GM12892 (cell line): ENCODE data around the gene NR3C2.
"Not testable (repeated sequence)": the region's sequence is repeated elsewhere in the genome, so short reads cannot be mapped to it uniquely, and the experiment has no call there.

Experiments used
- DNase-seq: peaks from one replicate; pipeline ENCODE4 v3.0.0; 2011; ENCODE audit not compliant: insufficient read length
- FAIRE-seq: peaks from 2 replicates; lab custom pipeline; 2011; peaks lifted over from hg19 to GRCh38; lab: Jason Lieb, UNC
- POLR2A ChIP-seq: IDR thresholded peaks from 2 replicates; pipeline ENCODE4 v1.6.1; 2011; ENCODE audit warnings: low read depth, low read length, control low read depth
- POLR2AphosphoS5 ChIP-seq: IDR thresholded peaks from 2 replicates; pipeline ENCODE4 v1.6.1; 2011; ENCODE audit warnings: low read depth, low read length, control low read depth
- TAF1 ChIP-seq: IDR thresholded peaks from 2 replicates; pipeline ENCODE4 v1.6.1; 2011; ENCODE audit warnings: low read depth, mild to moderate bottlenecking, control low read depth, low read length, borderline replicate concordance

NR3C2 gene

DNA sequence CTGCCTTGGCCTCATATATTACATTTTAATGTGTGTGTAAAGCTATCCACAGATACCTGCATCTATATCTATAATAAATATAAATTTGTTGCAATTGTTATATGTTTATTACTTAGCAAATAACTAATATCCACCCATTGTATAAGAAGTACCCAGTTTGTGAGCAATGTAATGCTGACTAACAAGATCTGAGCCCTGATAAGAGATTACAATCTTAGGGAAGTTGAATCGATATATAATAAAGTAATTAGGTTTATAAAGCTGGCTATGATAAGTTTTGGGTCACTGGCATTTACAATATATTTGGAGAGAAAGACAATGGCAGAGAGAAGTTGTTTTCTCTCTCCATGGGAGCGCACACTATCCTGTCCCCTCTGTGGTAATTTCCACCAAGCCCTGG, 280.6 kb downstream of the NR3C2 start:
- no peak for DNase-seq
- no peak for FAIRE-seq
- TF ChIP-seq TAF1: no peak
- no peak for TF ChIP-seq POLR2A
- no peak for TF ChIP-seq POLR2AphosphoS5

DNA sequence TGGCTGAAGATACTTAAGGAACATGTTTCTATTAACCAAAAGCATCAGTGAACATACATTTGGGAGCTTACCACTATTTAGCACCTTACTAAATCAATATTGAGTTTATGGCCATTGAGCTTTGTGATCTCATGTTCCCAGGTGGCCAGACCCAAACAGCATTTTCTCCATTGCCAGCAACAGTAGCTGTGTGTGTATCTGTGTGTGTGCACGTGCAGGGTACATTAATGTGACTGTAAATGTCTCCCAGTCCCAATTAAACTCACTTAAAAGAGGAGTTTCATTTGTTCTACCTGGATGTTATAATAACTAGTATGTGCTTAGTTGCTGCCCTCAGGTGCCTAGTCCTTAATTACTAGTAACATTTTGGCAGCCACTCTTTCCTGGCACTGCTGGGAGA, 282.4 kb downstream of the NR3C2 start:
- TF ChIP-seq TAF1 (no peak), POLR2A (no peak), POLR2AphosphoS5 (no peak)
- DNase-seq (no peak), FAIRE-seq (no peak)

DNA sequence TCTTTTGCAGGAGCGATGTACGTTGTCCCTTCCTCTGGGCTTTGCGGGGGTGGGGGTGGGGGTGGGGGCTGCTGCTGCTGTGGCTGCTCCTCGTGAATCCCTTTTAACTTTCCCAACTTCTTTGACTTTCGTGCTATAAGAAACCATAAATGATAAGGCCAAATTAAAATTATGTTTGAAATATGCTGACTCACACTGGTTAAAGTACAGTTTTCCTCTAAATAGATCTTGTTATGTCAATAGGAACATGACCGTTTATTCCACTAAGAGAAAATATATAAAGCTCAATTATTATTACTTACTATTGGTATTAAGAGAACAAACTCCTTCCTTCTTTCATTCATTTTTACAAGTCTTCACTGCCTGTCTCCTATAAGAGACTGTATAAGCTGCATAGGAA, 287.4 kb downstream of the NR3C2 start:
- FAIRE-seq (no peak), DNase-seq (no peak)
- TF ChIP-seq POLR2A (no peak), POLR2AphosphoS5 (no peak), TAF1 (no peak)

DNA sequence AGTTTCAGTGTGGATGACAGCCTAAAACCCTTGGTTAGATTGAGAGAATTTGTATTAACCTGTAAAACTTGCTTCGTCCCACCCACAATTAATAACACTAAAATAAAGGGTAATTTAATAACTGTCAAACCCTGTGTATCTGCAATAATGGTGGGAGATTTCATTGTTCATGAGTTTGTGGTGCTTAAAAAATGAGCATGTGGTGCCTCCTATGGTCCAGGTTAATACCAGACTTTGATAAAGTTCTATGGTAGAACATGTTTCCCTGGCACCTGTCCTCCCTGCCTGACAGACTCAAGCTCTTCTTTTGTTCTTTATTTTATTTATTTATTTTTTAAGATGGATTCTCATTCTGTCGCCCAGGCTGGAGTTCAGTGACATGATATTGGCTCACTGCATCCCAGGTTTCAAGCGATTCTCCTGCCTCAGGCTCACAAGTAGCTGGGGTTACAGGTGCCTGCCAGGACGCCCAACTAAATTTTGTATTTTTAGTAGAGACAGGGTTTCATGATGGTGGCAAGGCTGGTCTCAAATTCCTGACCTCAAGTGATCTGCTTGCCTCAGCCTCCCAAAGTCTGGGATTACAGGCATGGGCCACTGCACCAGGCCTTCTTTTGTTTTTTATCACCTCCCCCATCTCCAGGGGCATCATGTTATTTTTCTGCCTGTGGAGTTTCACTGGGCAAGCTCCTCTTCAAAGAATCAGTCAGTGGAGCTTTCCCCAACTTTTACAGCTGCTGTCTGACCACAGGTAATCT, 289.2 kb downstream of the NR3C2 start:
- DNase-seq (no peak), FAIRE-seq (no peak)
- no peak for TF ChIP-seq POLR2A
- no peak for TF ChIP-seq POLR2AphosphoS5
- TF ChIP-seq TAF1: no peak

DNA sequence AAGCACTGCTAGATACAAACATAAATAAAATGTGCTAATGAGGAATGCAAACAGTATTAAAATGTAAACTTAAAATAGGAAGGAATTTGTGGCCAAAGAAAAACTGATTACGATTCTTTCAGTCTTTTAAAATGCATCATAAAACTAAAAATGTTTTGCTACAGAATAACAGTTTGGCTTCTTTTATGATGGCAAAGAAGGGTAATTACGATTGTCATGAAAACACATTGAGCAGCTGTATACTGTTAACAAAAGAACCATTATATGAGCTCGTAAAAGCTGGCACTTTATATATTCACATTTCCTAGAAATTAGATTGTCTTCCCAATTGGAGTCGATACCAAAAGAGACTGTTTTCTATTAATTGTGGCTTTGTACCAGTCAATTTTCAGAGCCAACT, 290.4 kb downstream of the NR3C2 start:
- FAIRE-seq (no peak), DNase-seq (no peak)
- no peak for TF ChIP-seq POLR2A
- TF ChIP-seq TAF1: no peak
- TF ChIP-seq POLR2AphosphoS5: no peak

DNA sequence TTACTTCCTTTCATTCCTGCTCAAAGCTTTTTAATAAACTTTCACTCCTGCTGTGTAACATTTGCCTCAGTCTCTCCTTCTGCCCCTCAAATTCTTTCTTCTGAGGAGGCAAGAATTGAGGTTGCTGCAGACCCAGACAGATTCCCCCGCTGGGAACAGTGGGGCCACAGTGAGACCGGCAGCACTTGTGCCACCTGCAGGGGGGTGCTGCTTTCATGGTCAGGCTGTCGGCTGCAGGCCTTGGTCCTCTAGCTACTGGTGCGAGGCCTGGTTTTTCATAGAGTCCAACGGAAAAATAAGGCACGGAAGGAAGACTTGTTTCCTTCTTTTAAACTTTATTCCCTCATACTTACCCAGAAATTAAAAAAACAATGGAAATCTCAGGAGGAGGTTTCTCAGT, 296.7 kb downstream of the NR3C2 start:
- no peak for FAIRE-seq
- DNase-seq: no peak
- TF ChIP-seq POLR2AphosphoS5: no peak
- TF ChIP-seq POLR2A: no peak
- no peak for TF ChIP-seq TAF1

DNA sequence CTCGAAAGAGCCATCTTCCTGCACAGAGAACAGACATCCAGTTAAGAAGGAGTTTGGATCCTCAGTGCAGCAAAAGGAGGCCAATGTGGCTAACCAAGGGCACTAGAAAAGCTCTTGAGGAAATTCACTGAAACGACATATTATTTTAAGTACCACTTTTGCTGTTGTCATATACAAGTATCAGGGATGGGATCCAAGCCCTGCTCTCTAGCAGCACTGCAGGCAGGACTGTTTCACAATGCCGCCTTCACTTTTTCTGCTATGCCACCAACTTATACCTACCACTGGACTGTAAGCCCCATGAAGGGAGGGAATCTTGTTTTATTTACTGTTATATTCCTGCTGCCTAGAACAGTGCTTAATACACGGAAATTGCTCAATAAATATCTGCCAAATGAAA, 299.0 kb downstream of the NR3C2 start:
- TF ChIP-seq TAF1: no peak
- no peak for TF ChIP-seq POLR2AphosphoS5
- no peak for TF ChIP-seq POLR2A
- no peak for DNase-seq
- no peak for FAIRE-seq

DNA sequence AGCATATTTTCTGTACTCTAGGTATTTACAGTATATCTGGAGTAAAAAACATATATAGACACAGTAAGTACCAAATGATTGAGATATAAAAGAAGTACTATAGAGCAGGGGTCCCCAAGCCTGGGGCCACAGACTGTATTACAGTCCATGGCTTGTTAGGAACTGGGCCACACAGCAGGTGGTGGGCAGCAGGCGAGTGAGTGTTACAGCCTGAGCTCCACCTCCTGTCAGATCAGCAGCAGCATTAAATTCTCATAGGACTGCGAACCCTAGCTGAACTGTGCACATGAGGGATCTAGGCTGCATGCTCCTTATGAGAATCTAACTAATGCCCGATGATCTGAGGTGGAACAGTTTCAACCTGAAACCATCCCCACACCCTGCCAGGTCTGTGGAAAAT, 300.7 kb downstream of the NR3C2 start:
- no peak for TF ChIP-seq POLR2A
- TF ChIP-seq POLR2AphosphoS5: no peak
- no peak for TF ChIP-seq TAF1
- FAIRE-seq: no peak
- no peak for DNase-seq

DNA sequence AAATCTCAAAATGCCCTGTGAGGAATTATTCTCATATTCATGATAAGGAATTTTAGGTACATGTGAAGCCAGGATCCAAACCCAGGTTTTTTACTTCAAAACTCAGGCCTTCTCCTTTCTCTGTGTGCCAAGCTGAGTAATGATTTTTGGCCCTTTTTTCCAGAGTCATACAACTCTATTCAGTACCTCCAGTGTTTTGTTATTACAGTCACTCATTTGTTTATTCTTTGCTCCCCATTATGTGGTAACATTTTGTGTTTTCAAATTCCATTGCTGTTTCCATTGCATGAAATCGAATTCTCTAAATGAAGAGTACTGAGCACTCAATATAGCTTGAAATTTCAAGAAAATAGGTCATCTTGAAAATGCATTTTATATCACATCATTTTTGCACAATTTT, 315.4 kb downstream of the NR3C2 start:
- FAIRE-seq: no peak
- TF ChIP-seq POLR2AphosphoS5 (no peak), TAF1 (no peak), POLR2A (no peak)

DNA sequence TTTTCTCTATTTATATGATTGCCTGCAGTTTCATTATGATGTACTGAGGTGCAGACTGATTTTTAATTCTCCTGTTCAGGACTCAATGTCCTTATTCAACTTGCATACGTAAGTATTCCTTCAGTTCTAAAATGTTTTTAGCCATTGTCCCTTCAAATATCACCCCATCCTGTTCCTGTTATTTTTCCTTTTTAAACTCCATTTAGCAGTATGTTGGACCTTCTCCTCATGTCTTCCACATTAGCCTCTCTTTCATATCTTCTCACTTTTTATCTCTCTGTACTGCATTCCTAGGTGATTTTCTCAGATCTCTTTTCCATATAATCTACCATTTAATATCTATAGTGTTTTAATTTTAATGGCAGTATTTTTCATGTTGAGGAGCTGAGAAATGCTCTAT, 317.7 kb downstream of the NR3C2 start:
- no peak for TF ChIP-seq POLR2A
- no peak for TF ChIP-seq POLR2AphosphoS5
- TF ChIP-seq TAF1: no peak
- DNase-seq (no peak), FAIRE-seq (no peak)

More for the DNA sequence above, 315.4 kb downstream of the NR3C2 start:
- no peak for DNase-seq

DNA sequence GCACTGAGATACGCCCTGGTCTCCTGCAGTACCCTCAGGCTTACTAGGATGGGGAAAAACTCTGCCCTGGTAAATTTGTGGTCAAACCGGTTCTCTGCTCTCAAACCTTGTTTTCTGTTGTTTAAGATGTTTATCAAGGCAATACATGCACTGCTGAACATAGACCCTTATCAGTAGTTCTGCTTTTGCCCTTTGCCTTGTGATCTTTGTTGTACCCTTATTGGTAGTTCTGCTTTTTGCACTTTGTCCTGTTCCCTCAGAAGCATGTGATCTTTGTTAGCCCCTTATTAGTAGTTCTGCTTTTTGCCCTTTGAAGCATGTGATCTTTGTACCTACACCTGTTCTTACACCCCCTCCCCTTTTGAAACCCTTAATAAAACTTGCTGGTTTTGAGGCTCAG, 319.1 kb downstream of the NR3C2 start:
- not testable (repeated sequence) for DNase-seq, FAIRE-seq

DNA sequence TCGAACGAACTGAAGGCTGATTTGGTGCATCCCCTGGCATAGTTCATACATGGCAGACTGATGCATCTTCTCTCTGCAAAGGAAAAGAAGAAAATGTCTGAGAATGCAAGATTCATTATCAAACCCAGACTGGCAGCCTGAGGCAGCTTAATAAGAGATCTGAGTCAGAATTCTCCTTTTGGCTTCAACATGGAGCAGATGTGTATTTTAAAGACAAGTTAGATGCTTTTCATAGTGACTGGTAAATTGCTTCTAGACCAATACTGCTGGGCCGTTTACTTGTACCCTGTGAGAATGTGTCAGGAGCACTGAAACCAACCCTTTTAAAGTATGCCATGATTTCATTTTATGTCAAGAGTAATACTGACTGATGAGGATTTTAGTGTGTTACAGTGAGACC, 322.0 kb downstream of the NR3C2 start:
- no peak for FAIRE-seq
- DNase-seq: no peak
- TF ChIP-seq POLR2A (no peak), POLR2AphosphoS5 (no peak), TAF1 (no peak)

DNA sequence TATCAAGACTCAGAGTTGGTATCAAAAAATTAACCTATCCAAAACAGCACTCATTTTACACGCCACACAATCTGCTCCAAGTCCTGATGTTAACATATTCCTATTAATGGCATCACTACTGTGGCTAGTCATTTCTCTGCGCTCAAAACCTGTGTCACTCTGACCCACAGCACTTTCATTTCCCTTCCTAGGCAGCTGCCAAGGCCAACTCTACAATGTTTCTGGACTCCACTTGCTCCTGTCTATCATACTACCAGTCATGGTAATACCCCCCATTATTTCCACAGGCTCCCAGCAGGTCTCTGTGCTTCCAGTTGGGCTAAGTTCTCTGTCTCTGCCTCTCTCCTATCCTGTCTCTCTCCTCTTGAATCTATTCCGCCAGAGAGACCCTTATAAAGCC, 323.6 kb downstream of the NR3C2 start:
- DNase-seq (no peak), FAIRE-seq (no peak)
- TF ChIP-seq TAF1 (no peak), POLR2A (no peak), POLR2AphosphoS5 (no peak)

DNA sequence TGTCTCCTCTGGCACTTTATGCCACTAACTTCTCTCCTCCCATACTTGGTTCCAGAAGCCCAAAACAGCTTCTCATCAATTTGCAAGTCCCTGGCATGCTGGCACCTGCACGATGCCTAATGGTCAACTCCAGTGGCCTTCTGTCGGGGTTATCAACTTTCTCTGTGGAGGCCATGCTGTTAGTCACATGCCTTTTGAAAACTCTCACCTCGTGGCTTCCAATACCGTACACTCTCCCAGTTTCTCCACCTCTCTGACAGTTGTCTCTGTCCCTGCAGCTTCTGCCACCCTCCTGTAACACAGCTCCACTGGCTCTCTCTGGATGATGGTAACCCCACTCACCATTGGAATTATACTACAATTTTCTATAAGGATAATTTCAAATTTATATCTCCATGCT, 324.0 kb downstream of the NR3C2 start:
- DNase-seq: no peak
- no peak for TF ChIP-seq TAF1
- no peak for TF ChIP-seq POLR2AphosphoS5
- TF ChIP-seq POLR2A: no peak
- FAIRE-seq: no peak
